HEK293 (cell line): ENCODE data around the gene AURKAIP1.

ENCODE experiments used
- CTCF ChIA-PET: fragments of 350-600 bp; formaldehyde crosslinking; extraction: SDS; loops from one replicate; lab custom pipeline; 2021; ENCODE audit warnings: antibody characterized with exemption; lab: Yijun Ruan, JAX
- POLR2A ChIA-PET: fragments of 300-600 bp; formaldehyde crosslinking; extraction: SDS; loops from one replicate; lab custom pipeline; 2020; ENCODE audit warnings: antibody characterized with exemption, inconsistent platforms; lab: Yijun Ruan, JAX
- H3K27ac ChIP-seq: fragments of 200-500 bp; sonication (Bioruptor generic); 2 replicates; pipeline ENCODE4 v1.5.1; 2014; ENCODE audit warnings: low read depth, low read length, control low read depth, inconsistent platforms; ENCODE audit errors: extremely low read depth
- H3K36me3 ChIP-seq, 2 experiments: fragments of 200-500 bp in 1 of 2; sonication (Bioruptor generic) in 1 of 2; 1 replicate in 1 of 2; 2 replicates in 1 of 2; pipeline ENCODE4 v1.5.1; 2014 to 2017; ENCODE audit warnings: inconsistent platforms in 2 of 2, low read length in 2 of 2; ENCODE audit not compliant: control insufficient read depth in 2 of 2, insufficient read depth in 1 of 2
- H3K4me1 ChIP-seq: fragments of 200-500 bp; sonication (Bioruptor generic); 2 replicates; pipeline ENCODE4 v1.5.1; 2014; ENCODE audit warnings: mild to moderate bottlenecking, low read length, inconsistent platforms; ENCODE audit not compliant: control insufficient read depth, insufficient read depth
- H3K4me3 ChIP-seq: 2 replicates; pipeline ENCODE4 v1.5.1; 2011; ENCODE audit warnings: low read depth, mild to moderate bottlenecking, control low read depth, low read length, moderate library complexity
- H3K9me3 ChIP-seq: fragments of 200-500 bp; sonication (Bioruptor generic); 2 replicates; pipeline ENCODE4 v1.5.1; 2014; ENCODE audit warnings: low read depth, low read length, inconsistent platforms; ENCODE audit not compliant: control insufficient read depth, insufficient read depth
- BCL11B ChIP-seq: fragments of 450-650 bp; formaldehyde crosslinking; IDR thresholded peaks from 2 replicates; pipeline ENCODE4 v1.5.1; 2016; ENCODE audit warnings: low read depth, missing biosample characterization, missing genetic modification characterization
- EGR2 ChIP-seq: fragments of 450-650 bp; formaldehyde crosslinking; IDR thresholded peaks from 2 replicates; pipeline ENCODE4 v1.5.1; 2016; ENCODE audit warnings: low read depth, missing biosample characterization, missing genetic modification characterization
- KLF1 ChIP-seq: fragments of 450-650 bp; formaldehyde crosslinking; IDR thresholded peaks from 2 replicates; pipeline ENCODE4 v1.5.1; 2016; ENCODE audit warnings: missing biosample characterization, missing genetic modification characterization
- KLF8 ChIP-seq: fragments of 450-650 bp; formaldehyde crosslinking; IDR thresholded peaks from 2 replicates; pipeline ENCODE4 v1.5.1; 2016; ENCODE audit warnings: missing biosample characterization, missing genetic modification characterization
- KLF9 ChIP-seq: fragments of 450-650 bp; formaldehyde crosslinking; IDR thresholded peaks from 2 replicates; pipeline ENCODE4 v1.5.1; 2016; ENCODE audit warnings: missing biosample characterization, missing genetic modification characterization, low read depth
- PATZ1 ChIP-seq: fragments of 450-650 bp; formaldehyde crosslinking; IDR thresholded peaks from 2 replicates; pipeline ENCODE4 v1.5.1; 2016; ENCODE audit warnings: missing biosample characterization, missing genetic modification characterization
- PRDM4 ChIP-seq: fragments of 450-650 bp; formaldehyde crosslinking; IDR thresholded peaks from 2 replicates; pipeline ENCODE4 v1.5.1; 2017; ENCODE audit warnings: missing biosample characterization, missing genetic modification characterization
- SP2 ChIP-seq: fragments of 450-650 bp; formaldehyde crosslinking; IDR thresholded peaks from 2 replicates; pipeline ENCODE4 v1.5.1; 2016; ENCODE audit warnings: missing biosample characterization, missing genetic modification characterization
- SP3 ChIP-seq: fragments of 450-650 bp; formaldehyde crosslinking; IDR thresholded peaks from 2 replicates; pipeline ENCODE4 v1.5.1; 2016; ENCODE audit warnings: missing biosample characterization, missing genetic modification characterization
- ZBTB10 ChIP-seq: fragments of 450-650 bp; formaldehyde crosslinking; IDR thresholded peaks from 2 replicates; pipeline ENCODE4 v1.5.1; 2016; ENCODE audit warnings: missing biosample characterization, missing genetic modification characterization
- ZNF10 ChIP-seq: fragments of 450-650 bp; formaldehyde crosslinking; IDR thresholded peaks from 2 replicates; pipeline ENCODE4 v1.5.1; 2017; ENCODE audit warnings: missing biosample characterization, missing genetic modification characterization
- ZNF202 ChIP-seq: fragments of 450-650 bp; formaldehyde crosslinking; IDR thresholded peaks from 2 replicates; pipeline ENCODE4 v1.5.1; 2016; ENCODE audit warnings: missing biosample characterization, missing genetic modification characterization, borderline replicate concordance
- ZNF292 ChIP-seq: fragments of 450-650 bp; formaldehyde crosslinking; IDR thresholded peaks from 2 replicates; pipeline ENCODE4 v1.5.1; 2016; ENCODE audit warnings: low read depth, missing biosample characterization, missing genetic modification characterization, borderline replicate concordance
- ZNF302 ChIP-seq: fragments of 450-650 bp; formaldehyde crosslinking; IDR thresholded peaks from 2 replicates; pipeline ENCODE4 v1.5.1; 2016; ENCODE audit warnings: missing biosample characterization, missing genetic modification characterization, low read depth
- ZNF514 ChIP-seq: fragments of 450-650 bp; formaldehyde crosslinking; IDR thresholded peaks from 2 replicates; pipeline ENCODE4 v1.5.1; 2016; ENCODE audit warnings: missing biosample characterization, missing genetic modification characterization
- TF ChIP-seq, protein P1 (sequence below): fragments of 450-650 bp; formaldehyde crosslinking; IDR thresholded peaks from 2 replicates; pipeline ENCODE4 v1.5.1; 2016; ENCODE audit warnings: missing biosample characterization, missing genetic modification characterization

The AURKAIP1 gene

DNA sequence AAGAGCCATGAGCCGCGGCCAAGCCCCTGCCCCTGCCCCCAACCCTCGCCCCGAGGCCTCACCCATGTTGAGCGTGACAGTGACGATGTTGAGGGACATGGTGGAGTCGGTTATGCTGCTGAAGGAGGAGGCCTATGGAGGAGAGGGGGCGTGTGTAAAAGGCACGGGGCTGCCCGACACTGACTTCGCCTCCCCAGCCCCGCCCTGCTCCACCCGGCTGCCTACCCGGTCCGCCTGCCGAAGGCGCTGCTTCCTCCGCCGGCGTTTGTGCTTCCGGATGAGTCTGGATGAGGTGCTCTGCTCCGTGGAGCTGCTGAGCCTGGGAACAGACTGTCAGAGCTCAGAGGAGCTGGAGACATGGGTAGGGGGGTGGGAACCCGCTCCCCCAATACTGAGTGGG lies 34.8 kb downstream of the AURKAIP1 start:
- CTCF ChIA-PET: no interaction called here
- no peaks in the 10 kb centered on the region; the same call in 1 of the 2 replicates for H3K4me1 ChIP-seq
- H3K27ac ChIP-seq: no peak overlapping the region
- H3K4me3 ChIP-seq: no peak overlapping the region
- H3K36me3 ChIP-seq: peaks cover 0 to 79% of the 10 kb centered on the region in 2 experiments; a peak in 2 of 3 replicates
- POLR2A ChIA-PET: no interaction called here
- TF ChIP-seq KLF8 (0 out of 2 replicates have a peak, but pooled peaks have one; percentile 34), ZNF292 (tag by site-specific recombination) (no peak), ZBTB10 (tag by site-specific recombination) (no peak), SP2 (tag by site-specific recombination) (0 out of 2 replicates have a peak, but pooled peaks have one; percentile 12), ZNF302 (tag by site-specific recombination) (no peak), PRDM4 (tag by site-specific recombination) (no peak), ZNF202 (tag by site-specific recombination) (no peak), KLF1 (peak; percentile 75)
- TF ChIP-seq, protein P1, sequence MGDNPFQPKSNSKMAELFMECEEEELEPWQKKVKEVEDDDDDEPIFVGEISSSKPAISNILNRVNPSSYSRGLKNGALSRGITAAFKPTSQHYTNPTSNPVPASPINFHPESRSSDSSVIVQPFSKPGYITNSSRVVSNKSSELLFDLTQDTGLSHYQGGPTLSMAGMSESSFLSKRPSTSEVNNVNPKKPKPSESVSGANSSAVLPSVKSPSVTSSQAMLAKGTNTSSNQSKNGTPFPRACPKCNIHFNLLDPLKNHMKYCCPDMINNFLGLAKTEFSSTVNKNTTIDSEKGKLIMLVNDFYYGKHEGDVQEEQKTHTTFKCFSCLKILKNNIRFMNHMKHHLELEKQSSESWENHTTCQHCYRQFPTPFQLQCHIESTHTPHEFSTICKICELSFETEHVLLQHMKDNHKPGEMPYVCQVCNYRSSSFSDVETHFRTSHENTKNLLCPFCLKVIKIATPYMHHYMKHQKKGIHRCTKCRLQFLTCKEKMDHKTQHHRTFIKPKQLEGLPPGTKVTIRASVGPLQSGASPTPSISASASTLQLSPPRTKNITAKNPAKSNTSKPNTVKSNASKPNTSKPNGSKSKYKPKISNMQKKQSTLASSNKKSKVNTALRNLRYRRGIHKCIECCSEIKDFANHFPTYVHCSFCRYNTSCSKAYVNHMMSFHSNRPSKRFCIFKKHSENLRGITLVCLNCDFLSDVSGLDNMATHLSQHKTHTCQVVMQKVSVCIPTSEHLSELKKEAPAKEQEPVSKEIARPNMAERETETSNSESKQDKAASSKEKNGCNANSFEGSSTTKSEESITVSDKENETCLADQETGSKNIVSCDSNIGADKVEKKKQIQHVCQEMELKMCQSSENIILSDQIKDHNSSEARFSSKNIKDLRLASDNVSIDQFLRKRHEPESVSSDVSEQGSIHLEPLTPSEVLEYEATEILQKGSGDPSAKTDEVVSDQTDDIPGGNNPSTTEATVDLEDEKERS (tag by site-specific recombination): no peak
- H3K9me3 ChIP-seq: no peaks in the 10 kb centered on the region

DNA sequence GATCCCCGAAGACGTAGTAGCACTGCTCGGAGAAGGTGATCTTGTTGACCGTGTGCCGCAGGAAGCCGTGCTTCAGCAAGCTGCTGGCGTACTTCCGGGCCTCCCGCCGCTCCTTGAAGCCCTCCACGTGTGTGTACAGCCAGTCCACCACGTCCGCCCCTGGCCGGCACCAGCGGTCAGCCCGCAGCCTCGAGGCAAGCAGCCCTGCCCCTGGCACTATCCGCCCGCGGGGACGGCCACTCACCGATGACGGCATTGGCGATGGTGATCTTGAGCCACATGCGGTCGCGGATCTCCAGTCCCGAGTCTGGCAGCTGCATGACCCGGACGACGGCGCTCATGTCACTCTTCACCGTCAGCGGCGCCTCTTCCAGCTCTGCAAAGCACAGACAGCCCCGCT lies 36.7 kb downstream of the AURKAIP1 start:
- POLR2A ChIA-PET: interaction anchor here (0.9 to 1.5 kb wide), 2 partner anchors 13 to 20 kb away, joined by 3 to 6 read pairs; no protein-coding TSS in a partner anchor
- CTCF ChIA-PET: interaction anchor here (0.6 kb wide), 1 partner anchor 276 kb away, joined by 3 read pairs; no protein-coding TSS in a partner anchor

GRCh38 chr1:1337793-1338147 lies 37.2 kb downstream of the AURKAIP1 start:
- no peaks in the 10 kb centered on the region for H3K9me3 ChIP-seq
- H3K4me1 ChIP-seq: no peaks in the 10 kb centered on the region
- H3K36me3 ChIP-seq: peaks cover 0 to 85% of the 10 kb centered on the region in 2 experiments; a peak in 2 of 3 replicates
- TF ChIP-seq KLF9 (tag by site-specific recombination): 0 out of 2 replicates have a peak, but pooled peaks have one; percentile 19
- TF ChIP-seq KLF8: peak; percentile 79
- no peak for TF ChIP-seq EGR2
- 0 out of 2 replicates have a peak, but pooled peaks have one; percentile 29 for TF ChIP-seq SP3 (tag by site-specific recombination)
- TF ChIP-seq ZNF514 (tag by site-specific recombination): no peak
- peak; percentile 68; the same call in 1 of the 2 replicates for TF ChIP-seq KLF1
- 0 out of 2 replicates have a peak, but pooled peaks have one; percentile 20 for TF ChIP-seq PATZ1 (tag by site-specific recombination)
- CTCF ChIA-PET: interaction anchor here (0.6 kb wide), 1 partner anchor 277 kb away, joined by 3 read pairs; no protein-coding TSS in a partner anchor
- H3K27ac ChIP-seq: no peak overlapping the region
- POLR2A ChIA-PET: interaction anchor here (0.9 to 1.5 kb wide), 2 partner anchors 12 to 19 kb away, joined by 3 to 6 read pairs; no protein-coding TSS in a partner anchor
- H3K4me3 ChIP-seq: no peak overlapping the region

More for the DNA sequence above, 36.7 kb downstream of the AURKAIP1 start:
- H3K36me3 ChIP-seq: peaks cover 0 to 86% of the 10 kb centered on the region in 2 experiments; a peak in 2 of 3 replicates
- 0 out of 2 replicates have a peak, but pooled peaks have one; percentile 30 for TF ChIP-seq BCL11B (tag by site-specific recombination)
- no peak for TF ChIP-seq ZNF10
- H3K4me3 ChIP-seq: no peak overlapping the region
- H3K4me1 ChIP-seq: no peaks in the 10 kb centered on the region
- no peak overlapping the region for H3K27ac ChIP-seq
- no peaks in the 10 kb centered on the region for H3K9me3 ChIP-seq
